Neutrophil (primary cell): ENCODE results near the gene STN1.

Source experiments
- H3K27ac ChIP-seq: fragments of 200-600 bp; sonication (generic); 2 replicates; pipeline ENCODE4 v1.5.1; 2016; ENCODE audit warnings: mild to moderate bottlenecking, moderate library complexity
- H3K27me3 ChIP-seq: fragments of 200-600 bp; sonication (generic); 2 replicates; pipeline ENCODE4 v1.6.0; 2016; ENCODE audit warnings: mild to moderate bottlenecking
- H3K36me3 ChIP-seq: fragments of 200-600 bp; sonication (generic); 2 replicates; pipeline ENCODE4 v1.5.1; 2017
- H3K4me1 ChIP-seq, 2 experiments: fragments of 200-600 bp in 1 of 2; sonication (generic) in 1 of 2; 1 replicate in 1 of 2; 2 replicates in 1 of 2; pipeline versions ENCODE4 v1.5.1 to v1.6.1; 2013 to 2016; ENCODE audit warnings: low read depth in 1 of 2, low read length in 1 of 2, mild to moderate bottlenecking in 1 of 2, moderate library complexity in 1 of 2; ENCODE audit not compliant: control insufficient read depth in 1 of 2, insufficient read depth in 1 of 2
- H3K4me3 ChIP-seq, 2 experiments: fragments of 200-600 bp in 1 of 2; sonication (generic) in 1 of 2; 1 replicate in 1 of 2; 2 replicates in 1 of 2; pipeline ENCODE4 v1.5.1; 2013 to 2016; ENCODE audit warnings: low read depth in 1 of 2, low read length in 1 of 2, mild to moderate bottlenecking in 1 of 2, moderate library complexity in 1 of 2
- H3K9me3 ChIP-seq: fragments of 200-600 bp; sonication (generic); 2 replicates; pipeline ENCODE4 v1.5.1; 2016
- TF ChIP-seq, protein P1 (sequence below): fragments of 200-600 bp; sonication (generic); IDR thresholded peaks from 2 replicates; pipeline ENCODE4 v1.5.1; 2016; ENCODE audit warnings: antibody characterized with exemption

STN1 gene

DNA sequence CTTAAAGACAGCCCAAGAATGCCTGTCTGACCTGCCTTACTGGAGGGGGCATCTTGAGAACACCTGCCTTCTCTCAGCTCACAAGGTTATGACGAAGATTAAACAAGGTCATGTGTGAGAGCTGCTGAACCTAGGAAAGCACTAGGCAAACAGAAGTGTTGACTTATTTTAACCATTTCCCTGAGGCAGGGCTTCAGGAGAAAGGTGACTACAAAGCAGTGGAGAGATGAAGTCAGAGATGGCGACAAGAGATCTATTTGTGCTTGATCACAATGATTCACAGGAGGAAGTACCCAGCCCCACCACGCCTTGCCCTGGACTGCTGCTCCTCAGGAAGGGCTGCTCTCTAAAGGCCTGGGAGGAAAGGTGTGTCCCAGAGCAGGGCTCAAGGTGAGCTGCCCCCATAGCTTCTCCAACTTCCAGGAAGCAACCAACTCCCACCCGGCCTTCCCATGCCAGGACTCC lies 27.8 kb downstream of the STN1 start:
- Histone ChIP-seq H3K36me3 (peaks cover 53% of the 10 kb centered on the region), H3K27ac (peak overlapping the region; percentile 56), H3K9me3 (no peaks in the 10 kb centered on the region), H3K4me1 (peaks cover 22 to 23% of the 10 kb centered on the region in 2 experiments), H3K4me3 (no peak overlapping the region), H3K27me3 (no peaks in the 10 kb centered on the region)
- TF ChIP-seq, protein P1, sequence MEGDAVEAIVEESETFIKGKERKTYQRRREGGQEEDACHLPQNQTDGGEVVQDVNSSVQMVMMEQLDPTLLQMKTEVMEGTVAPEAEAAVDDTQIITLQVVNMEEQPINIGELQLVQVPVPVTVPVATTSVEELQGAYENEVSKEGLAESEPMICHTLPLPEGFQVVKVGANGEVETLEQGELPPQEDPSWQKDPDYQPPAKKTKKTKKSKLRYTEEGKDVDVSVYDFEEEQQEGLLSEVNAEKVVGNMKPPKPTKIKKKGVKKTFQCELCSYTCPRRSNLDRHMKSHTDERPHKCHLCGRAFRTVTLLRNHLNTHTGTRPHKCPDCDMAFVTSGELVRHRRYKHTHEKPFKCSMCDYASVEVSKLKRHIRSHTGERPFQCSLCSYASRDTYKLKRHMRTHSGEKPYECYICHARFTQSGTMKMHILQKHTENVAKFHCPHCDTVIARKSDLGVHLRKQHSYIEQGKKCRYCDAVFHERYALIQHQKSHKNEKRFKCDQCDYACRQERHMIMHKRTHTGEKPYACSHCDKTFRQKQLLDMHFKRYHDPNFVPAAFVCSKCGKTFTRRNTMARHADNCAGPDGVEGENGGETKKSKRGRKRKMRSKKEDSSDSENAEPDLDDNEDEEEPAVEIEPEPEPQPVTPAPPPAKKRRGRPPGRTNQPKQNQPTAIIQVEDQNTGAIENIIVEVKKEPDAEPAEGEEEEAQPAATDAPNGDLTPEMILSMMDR: no peak

- peaks cover 58% of the 10 kb centered on the region for H3K36me3 ChIP-seq
- no peaks in the 10 kb centered on the region for H3K9me3 ChIP-seq
- no peak overlapping the region for H3K4me3 ChIP-seq
- peaks cover 22 to 23% of the 10 kb centered on the region in 2 experiments for H3K4me1 ChIP-seq
- H3K27me3 ChIP-seq: no peaks in the 10 kb centered on the region
- TF ChIP-seq, protein P1: no peak
- H3K27ac ChIP-seq: peak overlapping the region; percentile 67
Observed at GRCh38 chr10:103889121-103889720, 28.8 kb downstream of the STN1 start.

GRCh38 chr10:103888113-103888841 lies 29.7 kb downstream of the STN1 start:
- Histone ChIP-seq H3K4me3 (no peak overlapping the region), H3K9me3 (no peaks in the 10 kb centered on the region), H3K36me3 (peaks cover 59% of the 10 kb centered on the region), H3K27me3 (no peaks in the 10 kb centered on the region), H3K27ac (peak overlapping the region; percentile 67), H3K4me1 (peaks cover 22 to 23% of the 10 kb centered on the region in 2 experiments)
- TF ChIP-seq, protein P1: peak; percentile 91

GRCh38 chr10:103885617-103886016 lies 32.4 kb downstream of the STN1 start:
- Histone ChIP-seq H3K36me3 (peaks cover 65% of the 10 kb centered on the region), H3K4me3 (no peak overlapping the region), H3K9me3 (no peaks in the 10 kb centered on the region), H3K4me1 (peaks cover 21 to 23% of the 10 kb centered on the region in 2 experiments), H3K27me3 (no peaks in the 10 kb centered on the region), H3K27ac (no peak overlapping the region)
- TF ChIP-seq, protein P1: no peak

- TF ChIP-seq, protein P1: peak; percentile 60
- Histone ChIP-seq H3K4me3 (no peak overlapping the region), H3K9me3 (no peaks in the 10 kb centered on the region), H3K27ac (no peak overlapping the region), H3K36me3 (peaks cover 68% of the 10 kb centered on the region), H3K27me3 (no peaks in the 10 kb centered on the region), H3K4me1 (peaks cover 14 to 15% of the 10 kb centered on the region in 2 experiments)
Observed at GRCh38 chr10:103884681-103885139, 33.3 kb downstream of the STN1 start.
